SU-DHL-6 (cell line): Measurements from ENCODE around the gene RAD51B.

Source experiments
- EZH2phosphoT487 ChIP-seq: fragments of 200-600 bp; sonication (generic), shearing (Covaris generic); conservative IDR thresholded peaks from 2 replicates; pipeline ENCODE4 v1.6.1; 2018; ENCODE audit warnings: mild to moderate bottlenecking, antibody characterized with exemption, low read length, moderate library complexity, mixed read lengths
- TF ChIP-seq, protein P1 (sequence below): fragments of 200-600 bp; sonication (generic); IDR thresholded peaks from one replicate; pipeline ENCODE4 v1.5.1; 2017; ENCODE audit warnings: antibody characterized with exemption, mild to moderate bottlenecking, low read length, moderate library complexity; ENCODE audit not compliant: insufficient read depth, poor library complexity, severe bottlenecking

DNA sequence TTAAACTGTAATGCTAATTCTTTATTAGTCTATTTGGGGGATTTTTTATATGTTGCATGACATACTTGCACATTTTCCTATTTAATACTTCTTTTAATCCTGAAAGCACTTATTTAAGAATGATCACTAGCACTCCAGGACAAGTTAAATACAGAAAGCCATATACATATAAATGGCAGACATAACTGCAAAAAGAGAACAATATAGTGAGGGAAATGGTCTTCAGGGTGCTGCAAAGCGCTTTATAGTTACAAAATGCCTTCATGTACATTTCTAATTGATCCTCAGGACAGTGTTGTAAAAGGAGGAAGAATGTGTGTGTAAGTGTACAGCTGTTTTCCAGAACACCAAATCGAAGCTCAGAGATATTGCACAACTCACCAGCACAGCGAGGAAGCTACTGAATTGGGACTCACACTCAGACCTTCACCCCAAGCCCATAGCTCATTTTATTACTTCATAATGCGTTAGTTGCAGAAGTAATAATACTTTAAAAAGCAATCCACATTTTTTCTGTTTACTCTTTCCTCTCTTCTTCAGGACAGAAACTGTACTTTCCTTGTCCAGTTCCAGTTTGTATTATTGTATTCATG is 428.2 kb downstream of the RAD51B start:
- TF ChIP-seq, protein P1, sequence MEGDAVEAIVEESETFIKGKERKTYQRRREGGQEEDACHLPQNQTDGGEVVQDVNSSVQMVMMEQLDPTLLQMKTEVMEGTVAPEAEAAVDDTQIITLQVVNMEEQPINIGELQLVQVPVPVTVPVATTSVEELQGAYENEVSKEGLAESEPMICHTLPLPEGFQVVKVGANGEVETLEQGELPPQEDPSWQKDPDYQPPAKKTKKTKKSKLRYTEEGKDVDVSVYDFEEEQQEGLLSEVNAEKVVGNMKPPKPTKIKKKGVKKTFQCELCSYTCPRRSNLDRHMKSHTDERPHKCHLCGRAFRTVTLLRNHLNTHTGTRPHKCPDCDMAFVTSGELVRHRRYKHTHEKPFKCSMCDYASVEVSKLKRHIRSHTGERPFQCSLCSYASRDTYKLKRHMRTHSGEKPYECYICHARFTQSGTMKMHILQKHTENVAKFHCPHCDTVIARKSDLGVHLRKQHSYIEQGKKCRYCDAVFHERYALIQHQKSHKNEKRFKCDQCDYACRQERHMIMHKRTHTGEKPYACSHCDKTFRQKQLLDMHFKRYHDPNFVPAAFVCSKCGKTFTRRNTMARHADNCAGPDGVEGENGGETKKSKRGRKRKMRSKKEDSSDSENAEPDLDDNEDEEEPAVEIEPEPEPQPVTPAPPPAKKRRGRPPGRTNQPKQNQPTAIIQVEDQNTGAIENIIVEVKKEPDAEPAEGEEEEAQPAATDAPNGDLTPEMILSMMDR = no peak
- TF ChIP-seq EZH2phosphoT487 = no peak
